SKM-1 treated with dmso at 0.1 percent for 144 hours (cell line): Measurements from ENCODE around the gene GGT6.
"Not testable (repeated sequence)": the region's sequence is repeated elsewhere in the genome, so short reads cannot be mapped to it uniquely, and the experiment has no call there.

Source experiments
- DNase-seq: peaks from one replicate; lab custom pipeline; 2025; ENCODE audit not compliant: unreplicated experiment; lab: John Stamatoyannopoulos, UW

GGT6 gene

DNA sequence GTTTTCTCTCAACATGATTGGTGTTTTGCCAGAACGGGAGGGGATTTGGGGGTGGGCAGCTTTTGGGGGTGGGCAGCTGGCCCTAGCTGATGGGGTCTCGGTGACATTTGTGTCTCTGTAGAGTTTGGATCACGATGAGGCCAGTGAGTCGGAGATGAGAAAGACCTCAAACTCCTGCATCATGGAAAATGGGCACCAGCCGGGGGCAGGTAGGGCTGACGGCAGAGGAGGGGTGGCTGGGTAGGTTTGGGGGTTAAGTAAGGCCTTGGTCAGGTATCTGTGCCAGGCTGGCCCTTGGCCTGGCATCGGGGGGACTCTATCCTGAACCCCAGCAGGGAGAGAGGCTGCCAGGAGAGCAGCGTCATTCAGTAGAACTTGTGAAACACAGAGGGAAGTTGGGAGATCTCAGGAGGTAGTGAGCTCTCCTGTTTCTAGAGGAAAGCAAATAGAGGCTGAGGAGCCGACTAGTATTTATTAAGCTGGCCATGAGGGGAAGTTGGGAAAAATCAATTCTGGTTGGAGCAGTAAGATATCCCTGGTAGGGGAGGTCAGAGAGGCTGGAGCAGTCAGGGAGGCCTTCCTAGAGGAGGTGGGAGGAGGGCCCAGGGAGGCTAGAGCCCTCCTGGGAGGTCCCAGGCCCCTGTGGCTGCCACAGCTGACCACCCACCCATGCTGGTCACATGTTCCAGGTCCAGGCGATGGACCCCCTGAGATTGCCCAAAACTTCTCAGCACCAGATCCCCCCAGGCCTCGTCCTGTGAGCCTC is 32.0 kb upstream of the GGT6 start:
- no peak for DNase-seq

DNA sequence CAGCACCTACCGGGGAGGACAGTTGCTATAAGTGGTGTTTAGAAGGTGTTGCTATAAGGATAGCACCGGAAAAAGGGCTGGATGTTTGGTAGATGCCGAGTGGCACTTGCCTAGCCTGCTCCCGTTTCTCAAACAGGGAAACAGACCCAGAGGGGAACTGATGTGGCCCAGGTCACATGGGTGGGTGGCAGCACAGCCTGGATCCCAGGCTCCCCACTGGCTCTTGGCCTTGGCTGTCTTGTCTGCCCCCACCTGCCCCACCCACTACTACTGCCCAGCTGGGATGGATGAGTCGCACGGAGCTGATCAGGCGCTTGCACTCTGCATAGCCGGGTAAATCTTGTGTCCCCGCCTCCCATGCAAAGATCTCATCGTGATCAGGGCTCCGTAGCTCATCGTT is 31.2 kb upstream of the GGT6 start:
- no peak for DNase-seq

DNA sequence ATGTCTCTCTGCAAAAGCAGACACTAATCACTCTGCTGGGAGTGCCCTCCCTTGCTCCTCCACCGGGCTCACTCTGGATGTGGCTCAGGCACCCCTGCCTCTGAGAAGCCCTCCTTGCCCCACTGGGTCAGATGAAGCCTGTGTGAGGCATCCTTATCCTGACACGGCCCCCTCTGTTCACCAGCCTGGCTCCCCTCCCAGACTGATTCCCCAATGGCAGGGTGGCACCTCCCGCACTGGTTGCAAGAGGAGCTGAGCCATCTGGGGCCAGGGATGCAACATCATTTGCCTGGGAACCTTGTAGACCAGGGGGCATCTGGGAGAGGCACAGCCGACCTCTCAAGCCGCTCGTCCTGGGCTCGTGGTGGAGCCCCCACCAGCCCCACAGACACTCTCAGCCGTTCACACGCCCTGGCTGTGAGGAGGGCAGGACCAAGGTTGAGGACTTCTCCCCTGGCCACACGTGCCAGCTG is 30.6 kb upstream of the GGT6 start:
- DNase-seq: no peak

DNA sequence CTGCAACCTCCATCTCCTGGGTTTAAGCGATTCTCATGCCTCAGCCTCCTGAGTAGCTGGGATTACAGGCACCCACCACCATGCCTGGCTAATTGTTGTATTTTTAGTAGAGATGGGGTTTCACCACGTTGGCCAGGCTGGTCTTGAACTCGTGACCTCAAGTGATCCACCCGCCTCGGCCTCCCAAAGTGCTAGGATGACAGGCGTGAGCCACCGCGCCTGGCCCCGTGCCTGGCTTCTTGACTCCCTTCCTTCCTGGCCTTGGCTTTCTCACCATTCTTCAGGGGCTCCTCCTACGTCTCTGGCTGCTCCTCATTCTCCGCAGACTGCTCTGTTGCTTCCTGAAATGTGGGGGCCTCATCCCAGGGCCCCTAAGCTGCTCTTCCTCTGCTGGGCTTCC is 29.7 kb upstream of the GGT6 start:
- DNase-seq: not testable (repeated sequence)

DNA sequence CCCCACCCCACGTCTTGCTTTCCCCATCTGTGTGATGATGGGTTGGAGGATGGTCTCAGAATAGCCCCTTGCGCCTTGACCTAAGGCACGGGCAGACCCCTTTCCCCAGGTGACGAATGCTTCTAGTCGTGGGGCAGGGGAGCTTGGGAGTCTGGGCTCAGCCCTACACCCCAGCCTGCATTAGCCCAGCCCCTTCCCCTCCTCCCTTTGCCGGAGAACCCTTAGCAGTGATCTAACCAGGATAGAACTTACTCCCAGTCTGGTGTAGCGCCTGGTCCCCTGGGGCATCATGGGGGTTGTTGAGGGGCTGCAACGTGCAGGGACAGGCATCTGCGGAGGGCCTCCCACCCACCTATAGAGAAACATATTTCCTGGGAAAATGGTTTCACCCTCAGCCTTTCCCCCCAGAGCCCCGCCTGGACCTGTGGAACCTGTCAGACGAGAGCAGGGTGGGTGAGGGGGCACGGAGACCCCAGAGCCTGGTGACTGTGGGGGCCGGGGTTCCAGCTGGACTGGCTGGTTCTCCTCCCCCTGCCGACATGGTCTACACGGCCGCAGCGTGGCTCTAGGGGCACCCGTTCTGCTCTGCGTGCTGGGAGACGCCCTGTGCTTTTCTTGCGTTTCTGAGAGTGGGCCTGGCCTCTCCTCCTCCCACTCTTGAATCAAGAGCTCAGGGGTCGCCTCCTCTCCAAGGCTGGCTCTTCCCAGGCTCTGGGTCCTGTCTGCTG is 28.7 kb upstream of the GGT6 start:
- DNase-seq: no peak

DNA sequence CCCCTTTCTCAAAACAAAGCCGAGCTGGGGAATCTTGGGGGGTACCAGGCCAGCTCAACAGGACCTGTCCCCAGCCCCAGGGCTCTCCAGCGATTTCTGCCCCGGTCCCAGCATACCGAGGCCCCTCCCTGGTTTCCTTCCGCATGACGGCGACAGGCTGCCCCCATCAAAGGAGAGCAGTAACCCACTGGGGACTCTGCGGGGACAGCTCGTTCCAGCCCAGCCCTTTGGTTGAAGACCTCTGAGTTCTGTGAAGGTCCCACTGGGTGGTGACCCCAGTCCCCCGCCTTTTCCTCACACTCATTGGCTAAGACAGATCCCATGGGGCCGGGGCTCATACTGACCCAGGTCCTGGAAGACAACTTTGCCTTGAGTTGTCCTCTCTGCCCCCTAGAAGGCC is 28.0 kb upstream of the GGT6 start:
- no peak for DNase-seq

DNA sequence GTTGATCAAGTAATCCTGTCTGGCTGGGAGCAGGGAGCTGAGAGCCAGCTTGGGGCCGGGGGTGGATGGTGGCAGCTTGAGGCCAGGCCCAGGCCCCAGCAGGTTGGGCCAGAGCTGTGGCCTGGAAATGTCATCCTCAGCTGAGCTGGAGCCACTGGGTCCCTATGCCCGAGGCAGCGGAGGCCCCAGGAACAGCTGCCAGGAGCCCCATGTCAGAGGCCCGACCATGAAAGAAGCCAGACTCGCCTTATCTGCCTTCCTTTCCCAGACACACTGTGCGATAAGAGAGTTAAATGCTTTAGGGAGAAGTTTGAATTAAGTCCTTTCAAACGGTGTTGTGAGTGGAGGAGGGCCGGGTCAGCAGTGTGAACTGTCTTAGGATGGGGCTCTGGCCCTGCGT is 27.4 kb upstream of the GGT6 start:
- DNase-seq: no peak

DNA sequence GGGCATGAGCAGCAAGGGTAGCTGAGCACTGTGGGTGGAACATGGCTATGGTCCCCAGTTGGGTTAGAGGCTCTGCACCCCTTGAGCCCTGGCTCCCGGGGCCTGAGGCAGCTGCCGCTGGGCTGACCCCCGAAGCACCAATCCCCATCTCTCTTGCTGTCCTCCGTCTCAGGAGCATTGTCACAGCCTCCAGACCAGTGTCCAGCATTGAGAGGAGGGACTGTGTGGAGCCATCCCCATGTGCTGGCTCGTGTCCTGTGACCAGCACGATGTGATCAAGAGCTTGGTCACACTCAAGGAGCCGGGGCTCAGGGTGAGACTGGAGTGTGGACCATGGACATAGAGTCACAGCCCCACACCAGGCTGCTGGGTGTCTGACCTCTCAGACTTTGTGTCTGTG is 26.8 kb upstream of the GGT6 start:
- DNase-seq: no peak

DNA sequence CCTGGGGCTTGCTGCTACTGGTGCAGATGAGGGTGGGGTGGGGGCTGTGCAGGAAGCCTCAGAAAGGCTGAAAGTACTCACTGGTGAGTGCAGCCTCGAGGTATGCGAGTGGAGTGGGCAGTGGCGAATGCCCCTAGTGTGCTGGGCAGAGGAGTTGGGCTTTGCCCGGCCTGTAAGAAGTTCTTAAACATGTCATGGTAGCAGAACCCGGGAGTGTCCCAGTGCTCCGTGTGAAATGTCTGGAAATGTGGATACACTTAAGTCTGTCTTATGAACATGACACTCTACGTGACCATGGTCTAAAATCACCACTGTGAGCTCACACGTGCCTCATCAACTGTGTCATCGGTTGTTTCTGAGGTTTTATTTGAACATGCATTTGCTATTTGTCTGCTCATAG is 25.7 kb upstream of the GGT6 start:
- DNase-seq: no peak

DNA sequence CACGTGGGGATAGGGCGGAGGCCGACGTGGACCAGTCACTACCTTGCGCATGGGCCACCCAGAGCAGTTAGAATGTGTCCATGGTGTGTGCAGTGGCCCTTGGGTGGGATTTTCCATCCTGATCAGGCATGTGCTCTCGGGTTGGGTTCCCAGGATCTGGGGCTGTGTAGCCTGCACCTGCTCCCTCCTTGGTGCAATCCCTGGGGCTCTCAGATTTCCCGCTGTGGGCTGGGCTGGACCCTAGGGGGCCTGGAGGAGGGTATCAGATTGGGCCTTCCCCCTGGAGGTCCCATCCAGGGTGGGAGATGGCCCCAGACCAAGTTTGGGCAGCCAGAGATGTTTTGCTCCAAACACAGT is 25.2 kb upstream of the GGT6 start:
- no peak for DNase-seq

DNA sequence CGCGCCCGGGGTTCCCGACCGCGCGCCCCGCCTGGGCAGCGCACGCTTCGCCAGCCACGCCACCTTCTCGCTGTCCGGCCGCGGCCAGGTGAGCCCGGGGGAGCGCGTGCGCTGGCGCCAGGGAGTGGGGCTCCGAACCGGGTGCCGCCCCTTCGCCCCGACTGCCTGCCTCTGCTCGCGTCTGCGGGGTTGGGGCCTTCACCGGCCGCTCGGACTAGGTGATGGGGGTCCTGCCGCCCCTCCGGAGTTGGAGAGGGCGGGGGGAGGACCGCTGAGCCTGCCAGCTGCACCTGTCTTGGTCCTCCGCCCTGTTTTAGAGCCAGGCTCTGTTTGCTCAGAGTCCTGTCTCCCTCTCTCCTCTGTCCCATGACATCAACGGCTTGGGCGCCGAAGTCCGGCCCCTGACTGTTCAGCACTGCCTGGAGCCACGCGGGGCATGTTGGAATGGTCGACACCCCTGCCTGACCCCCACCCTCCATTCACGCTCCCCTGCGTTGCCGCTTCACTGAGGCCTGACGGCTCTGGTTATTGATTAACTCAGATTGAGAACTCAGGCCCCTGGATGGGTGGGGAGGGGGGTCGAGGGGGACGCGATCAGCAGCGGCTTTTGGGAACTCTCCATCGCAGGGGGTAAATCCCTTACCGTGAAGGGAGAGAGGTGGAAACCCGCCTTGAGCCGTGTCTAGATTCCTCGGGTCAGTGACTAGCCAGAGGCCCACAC is 24.7 kb upstream of the GGT6 start:
- no peak for DNase-seq

DNA sequence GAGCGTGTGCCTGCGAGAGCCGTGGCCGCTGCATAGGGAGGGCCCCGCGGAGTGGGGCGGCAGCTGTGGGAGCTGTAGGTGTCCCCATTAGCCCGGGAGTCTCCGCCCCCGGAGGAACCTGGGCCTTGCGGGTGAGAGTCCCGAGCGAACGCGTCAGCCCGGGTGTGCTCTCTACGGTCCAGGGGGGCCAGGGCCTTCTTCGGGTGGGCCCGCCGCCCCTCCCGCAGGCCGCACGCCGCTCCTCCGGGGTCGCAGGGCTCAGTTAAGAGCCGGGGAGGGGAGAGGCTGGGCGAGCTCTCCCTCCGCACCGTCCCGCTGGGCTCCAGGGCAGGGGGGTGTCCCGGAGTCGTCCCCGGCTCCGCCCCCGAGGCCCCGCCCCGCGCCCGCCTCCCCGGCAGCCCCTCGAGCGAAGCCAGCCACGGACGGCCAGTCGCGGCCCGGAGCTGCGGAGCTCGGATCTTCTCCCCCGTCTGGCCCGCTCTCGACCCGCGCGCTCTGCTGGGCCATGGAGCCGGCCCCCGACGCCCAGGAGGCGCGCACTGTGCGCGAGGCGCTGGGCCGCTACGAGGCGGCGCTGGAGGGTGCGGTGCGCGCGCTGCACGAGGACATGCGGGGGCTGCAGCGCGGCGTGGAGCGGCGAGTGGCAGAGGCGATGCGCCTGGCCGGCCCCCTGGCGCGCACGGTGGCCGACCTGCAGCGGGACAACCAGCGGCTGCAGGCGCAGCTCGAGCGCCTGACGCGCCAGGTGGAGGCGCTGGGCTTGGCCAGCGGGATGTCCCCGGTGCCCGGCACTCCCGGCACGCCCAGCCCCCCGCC is 23.9 kb upstream of the GGT6 start, which contains the start of gene SMTNL2:
TSS of gene SMTNL2 (plus strand) at position 429 of the 816 bp plus-strand sequence. CDS start at position 506, 77 bp downstream.
- no peak for DNase-seq

DNA sequence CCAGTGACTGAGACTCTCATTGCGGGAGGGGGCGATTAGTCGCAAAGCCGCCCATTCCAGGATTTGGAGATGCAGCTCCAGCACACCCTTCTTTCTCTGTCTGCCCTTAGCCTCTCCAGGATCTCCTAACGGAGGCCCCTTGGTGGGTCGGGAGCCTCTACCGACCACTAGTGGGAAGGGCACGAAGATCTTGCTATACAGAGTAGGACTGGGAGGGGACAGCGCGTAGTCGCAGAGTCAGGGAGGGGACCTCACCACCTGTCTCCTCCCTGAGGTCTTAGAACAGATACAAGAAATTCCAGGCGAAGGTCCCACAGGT is 23.4 kb upstream of the GGT6 start:
- DNase-seq: no peak

DNA sequence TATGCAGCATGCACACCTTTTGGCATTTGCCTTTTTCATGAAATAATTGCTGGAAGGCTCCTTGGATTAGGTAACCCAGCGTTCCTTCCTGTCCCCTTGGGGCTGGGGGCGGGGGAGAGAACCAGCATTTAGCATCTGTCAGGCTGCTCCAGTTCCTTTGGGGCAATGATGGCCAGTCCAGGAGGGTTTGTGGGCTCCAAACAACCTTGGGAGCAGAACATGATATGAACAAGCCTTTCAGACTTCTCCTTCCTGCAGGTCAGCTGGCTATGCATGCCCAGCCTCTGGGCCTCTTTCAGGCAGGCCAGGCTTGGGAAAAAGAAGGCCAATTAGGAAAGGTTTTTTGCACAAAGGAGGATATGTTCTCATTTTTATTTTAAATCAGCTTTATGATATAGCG is 22.8 kb upstream of the GGT6 start:
- DNase-seq: no peak

DNA sequence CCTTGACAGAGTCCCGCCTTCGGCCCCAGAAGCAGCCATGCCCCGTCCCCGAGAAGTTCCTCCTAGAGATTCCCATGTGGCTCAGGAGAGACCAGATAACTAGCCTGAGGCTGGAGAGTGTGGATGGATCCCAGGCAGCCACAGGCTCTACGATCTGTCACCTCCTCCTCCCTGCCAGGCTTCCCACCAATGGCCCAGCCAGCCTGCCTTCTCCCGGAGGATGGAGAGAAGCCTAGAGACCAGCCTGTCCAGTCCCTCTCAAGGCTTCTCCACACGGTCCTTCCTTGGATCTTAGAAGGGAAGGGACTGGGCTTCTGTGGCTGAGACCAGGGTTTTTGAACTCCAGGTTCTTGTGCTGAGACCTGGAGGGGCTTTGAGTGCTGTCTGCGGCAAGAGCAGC is 22.3 kb upstream of the GGT6 start:
- no peak for DNase-seq

DNA sequence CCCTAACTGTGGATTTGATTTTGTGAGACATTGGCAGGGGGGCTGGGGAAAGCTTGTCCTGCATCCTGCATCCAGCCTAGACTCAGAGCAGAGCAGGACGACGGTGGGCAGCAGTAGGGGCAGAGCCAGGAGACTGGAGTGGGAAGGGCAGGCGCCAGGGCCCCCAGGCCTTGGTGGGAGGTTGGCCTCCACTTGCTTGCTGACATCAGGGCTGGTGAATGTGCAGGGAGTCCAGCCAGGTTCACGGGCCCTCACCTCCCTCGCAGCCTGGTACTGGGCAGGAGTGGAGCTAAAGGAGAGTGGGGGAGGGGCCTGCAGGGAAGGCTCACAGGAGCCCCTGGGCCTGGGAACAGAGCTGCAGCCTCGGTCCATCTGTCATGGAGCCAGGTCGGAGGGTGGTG is 21.7 kb upstream of the GGT6 start:
- no peak for DNase-seq

DNA sequence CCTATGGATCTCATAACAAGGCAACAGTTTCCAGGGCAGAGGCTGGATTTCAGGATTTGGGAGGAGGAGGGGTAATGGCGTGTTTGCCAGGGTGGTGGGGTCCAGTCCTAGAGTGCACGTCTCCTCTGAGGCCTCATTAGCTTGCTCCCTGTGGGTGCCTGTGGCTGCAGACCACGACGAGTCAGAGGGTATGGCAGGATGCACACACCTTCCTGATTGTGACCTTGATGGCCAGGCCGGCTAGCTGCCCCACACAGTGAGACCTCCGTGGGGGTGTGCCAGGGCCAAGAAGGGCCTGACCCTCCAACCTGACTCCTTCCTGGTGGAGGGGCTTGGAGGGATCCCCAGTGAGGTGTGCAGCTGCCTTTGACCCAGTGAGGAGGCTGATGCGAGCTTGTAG is 19.9 kb upstream of the GGT6 start:
- DNase-seq: no peak

DNA sequence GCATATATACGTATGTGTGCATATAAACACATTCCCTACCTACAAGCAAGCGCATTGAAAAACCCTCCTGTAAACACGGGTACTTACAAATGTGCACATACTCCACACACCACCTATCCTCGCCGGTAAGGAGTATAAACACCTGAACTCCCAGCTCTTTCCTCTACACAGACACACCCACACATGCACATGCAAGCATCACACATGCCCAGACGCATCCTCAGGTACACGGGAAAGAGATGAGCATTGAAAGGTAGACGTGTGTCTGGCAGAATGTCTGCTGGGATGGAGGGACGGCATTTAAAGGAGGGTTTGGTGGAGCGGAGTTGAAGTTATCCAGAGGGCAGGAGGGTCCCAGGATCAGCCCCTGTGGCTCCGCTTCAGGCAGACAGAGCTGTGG is 19.3 kb upstream of the GGT6 start:
- no peak for DNase-seq

DNA sequence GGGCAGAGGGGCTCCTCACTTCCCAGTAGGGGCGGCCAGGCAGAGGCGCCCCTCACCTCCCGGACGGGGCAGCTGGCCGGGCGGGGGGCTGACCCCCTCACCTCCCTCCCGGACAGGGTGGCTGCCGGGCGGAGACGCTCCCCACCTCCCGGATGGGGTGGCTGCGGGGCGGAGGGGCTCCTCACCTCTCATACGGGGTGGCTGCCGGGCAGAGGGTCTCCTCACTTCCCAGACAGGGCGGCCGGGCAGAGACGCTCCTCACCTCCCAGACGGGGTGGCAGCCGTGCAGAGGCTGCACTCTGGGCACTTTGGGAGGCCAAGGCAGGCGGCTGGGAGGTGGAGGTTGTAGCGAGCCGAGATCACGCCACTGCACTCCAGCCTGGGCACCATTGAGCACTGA is 18.0 kb upstream of the GGT6 start:
- DNase-seq: not testable (repeated sequence)

DNA sequence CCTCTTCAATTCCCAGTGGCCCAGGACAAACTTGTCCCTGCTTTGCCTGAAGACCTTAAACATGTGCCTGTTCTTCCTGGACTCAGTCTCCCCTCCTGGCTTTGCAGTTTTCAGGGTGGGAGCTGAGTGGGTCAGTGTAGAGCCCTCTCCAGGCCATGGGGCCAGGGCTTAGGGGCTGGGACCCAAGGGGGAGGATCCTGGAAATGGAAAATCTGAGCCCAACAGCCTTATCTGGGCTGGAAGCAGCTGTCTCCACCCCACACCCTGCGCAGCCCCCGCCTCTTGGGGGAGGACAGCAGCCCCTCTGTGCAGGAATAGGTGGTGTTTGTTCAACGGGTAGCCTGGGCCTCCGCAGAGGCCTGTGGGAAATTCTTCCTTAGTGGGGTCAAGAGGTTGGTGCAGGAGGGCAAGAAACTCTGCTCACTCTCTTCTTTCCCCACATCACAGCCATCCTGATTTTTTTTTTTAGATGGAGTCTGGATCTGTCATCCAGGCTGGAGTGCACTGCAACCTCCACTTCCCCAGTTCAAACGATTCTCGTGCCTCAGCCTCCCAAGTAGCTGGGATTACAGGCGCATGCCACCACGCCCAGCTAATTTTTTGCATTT is 17.1 kb upstream of the GGT6 start:
- DNase-seq: no peak
